ENCODE measurements around the gene FGF1.
A peak's percentile ranks its signal among the peaks of the same experiment; 100 is the strongest.

Gene FGF1

GRCh38 chr5:142660731-142661130 is 25.2 kb downstream of the FGF1 start:
- Histone ChIP-seq H3K27ac (no peak overlapping the region), H3K4me3 (no peak overlapping the region), H3K36me3 (no peaks in the 10 kb centered on the region), H3K27me3 (no peaks in the 10 kb centered on the region), H3K4me1 (no peaks in the 10 kb centered on the region), H3K9me3 (peaks cover 10% of the 10 kb centered on the region), H3K4me2 (no peak overlapping the region), H4K20me1 (no peaks in the 10 kb centered on the region), H3K9ac (no peak overlapping the region)
- no peak for TF ChIP-seq Cebpa-rat (IDR thresholded peaks at IDR 0.05)

GRCh38 chr5:142660196-142660595 is 25.7 kb downstream of the FGF1 start:
- Histone ChIP-seq H3K4me2 (no peak overlapping the region), H3K9me3 (peaks cover 10% of the 10 kb centered on the region), H3K9ac (no peak overlapping the region), H3K36me3 (no peaks in the 10 kb centered on the region), H4K20me1 (no peaks in the 10 kb centered on the region), H3K27ac (no peak overlapping the region), H3K4me3 (no peak overlapping the region), H3K27me3 (peaks cover 4% of the 10 kb centered on the region; the same call in 1 of the 2 replicates), H3K4me1 (no peaks in the 10 kb centered on the region)
- TF ChIP-seq Cebpa-rat (IDR thresholded peaks at IDR 0.05), result no peak

- Histone ChIP-seq H3K4me3 (no peak overlapping the region), H3K27ac (no peak overlapping the region), H3K36me3 (no peaks in the 10 kb centered on the region), H3K4me1 (no peaks in the 10 kb centered on the region), H4K20me1 (no peaks in the 10 kb centered on the region), H3K27me3 (peaks cover 9% of the 10 kb centered on the region; the same call in 1 of the 2 replicates), H3K9ac (no peak overlapping the region), H3K4me2 (no peak overlapping the region), H3K9me3 (peaks cover 10% of the 10 kb centered on the region)
- TF ChIP-seq Cebpa-rat (IDR thresholded peaks at IDR 0.05), result no peak
Measured at GRCh38 chr5:142659405-142659804, 26.5 kb downstream of the FGF1 start.

- H3K4me2 ChIP-seq, result no peak overlapping the region
- peaks cover 10% of the 10 kb centered on the region for H3K9me3 ChIP-seq
- H3K4me3 ChIP-seq, result no peak overlapping the region
- H3K4me1 ChIP-seq, result peaks cover 3% of the 10 kb centered on the region
- H4K20me1 ChIP-seq, result no peaks in the 10 kb centered on the region
- H3K27me3 ChIP-seq, result peaks cover 9% of the 10 kb centered on the region; the same call in 1 of the 2 replicates
- H3K27ac ChIP-seq, result no peak overlapping the region
- H3K36me3 ChIP-seq, result no peaks in the 10 kb centered on the region
- no peak for TF ChIP-seq Cebpa-rat (IDR thresholded peaks at IDR 0.05)
- H3K9ac ChIP-seq, result no peak overlapping the region
Measured at GRCh38 chr5:142658278-142658677, 27.6 kb downstream of the FGF1 start.

- no peaks in the 10 kb centered on the region for H4K20me1 ChIP-seq
- no peak for TF ChIP-seq Cebpa-rat (IDR thresholded peaks at IDR 0.05)
- H3K36me3 ChIP-seq, result no peaks in the 10 kb centered on the region
- no peak overlapping the region for H3K9ac ChIP-seq
- H3K4me1 ChIP-seq, result peaks cover 11% of the 10 kb centered on the region
- H3K27ac ChIP-seq, result no peak overlapping the region
- peaks cover 10% of the 10 kb centered on the region for H3K9me3 ChIP-seq
- no peak overlapping the region for H3K4me2 ChIP-seq
- H3K27me3 ChIP-seq, result peaks cover 9% of the 10 kb centered on the region; the same call in 1 of the 2 replicates
- no peak overlapping the region for H3K4me3 ChIP-seq
Measured at GRCh38 chr5:142657446-142657845, 28.4 kb downstream of the FGF1 start.

- Histone ChIP-seq H3K4me3 (no peak overlapping the region), H3K4me1 (peaks cover 15% of the 10 kb centered on the region), H4K20me1 (no peaks in the 10 kb centered on the region), H3K4me2 (no peak overlapping the region), H3K36me3 (no peaks in the 10 kb centered on the region), H3K27me3 (peaks cover 9% of the 10 kb centered on the region; the same call in 1 of the 2 replicates), H3K9ac (no peak overlapping the region), H3K9me3 (0 out of 2 replicates have a peak, but pooled peaks cover under 1% of the 10 kb centered on the region), H3K27ac (no peak overlapping the region)
- no peak for TF ChIP-seq Cebpa-rat (IDR thresholded peaks at IDR 0.05)
Measured at GRCh38 chr5:142655339-142656267, 30.3 kb downstream of the FGF1 start.

- Histone ChIP-seq H3K4me1 (peaks cover 15% of the 10 kb centered on the region), H3K27ac (no peak overlapping the region), H3K9me3 (no peaks in the 10 kb centered on the region), H3K4me3 (no peak overlapping the region), H3K4me2 (no peak overlapping the region), H3K27me3 (peaks cover 9% of the 10 kb centered on the region; the same call in 1 of the 2 replicates), H4K20me1 (no peaks in the 10 kb centered on the region), H3K9ac (no peak overlapping the region), H3K36me3 (no peaks in the 10 kb centered on the region)
- no peak for TF ChIP-seq Cebpa-rat (IDR thresholded peaks at IDR 0.05)
Measured at GRCh38 chr5:142654578-142655058, 31.3 kb downstream of the FGF1 start.

- H3K27ac ChIP-seq, result no peak overlapping the region
- TF ChIP-seq Cebpa-rat (IDR thresholded peaks at IDR 0.05), result no peak
- H3K4me2 ChIP-seq, result peak overlapping the region; percentile 58
- no peaks in the 10 kb centered on the region for H3K36me3 ChIP-seq
- no peaks in the 10 kb centered on the region for H3K9me3 ChIP-seq
- peaks cover 9% of the 10 kb centered on the region; the same call in 1 of the 2 replicates for H3K27me3 ChIP-seq
- H4K20me1 ChIP-seq, result no peaks in the 10 kb centered on the region
- peaks cover 15% of the 10 kb centered on the region for H3K4me1 ChIP-seq
- H3K9ac ChIP-seq, result no peak overlapping the region
- no peak overlapping the region for H3K4me3 ChIP-seq
Measured at GRCh38 chr5:142653321-142653720, 32.6 kb downstream of the FGF1 start.

- no peaks in the 10 kb centered on the region for H3K9me3 ChIP-seq
- no peak overlapping the region for H3K9ac ChIP-seq
- TF ChIP-seq Cebpa-rat (IDR thresholded peaks at IDR 0.05), result no peak
- no peak overlapping the region for H3K27ac ChIP-seq
- H3K36me3 ChIP-seq, result no peaks in the 10 kb centered on the region
- H3K4me1 ChIP-seq, result peaks cover 15% of the 10 kb centered on the region
- H4K20me1 ChIP-seq, result no peaks in the 10 kb centered on the region
- peaks cover 9% of the 10 kb centered on the region; the same call in 1 of the 2 replicates for H3K27me3 ChIP-seq
- H3K4me3 ChIP-seq, result no peak overlapping the region
- H3K4me2 ChIP-seq, result peak overlapping the region; percentile 58
Measured at GRCh38 chr5:142652563-142652962, 33.3 kb downstream of the FGF1 start.

- no peak for TF ChIP-seq Cebpa-rat (IDR thresholded peaks at IDR 0.05)
Measured at GRCh38 chr5:142650881-142651280, 35.0 kb downstream of the FGF1 start.

More at GRCh38 chr5:142650881-142651280, 35.0 kb downstream of the FGF1 start:
- no peaks in the 10 kb centered on the region for H4K20me1 ChIP-seq
- no peak overlapping the region for H3K9ac ChIP-seq
- H3K36me3 ChIP-seq, result no peaks in the 10 kb centered on the region
- H3K27ac ChIP-seq, result no peak overlapping the region
- H3K4me3 ChIP-seq, result no peak overlapping the region
- peaks cover 15% of the 10 kb centered on the region for H3K4me1 ChIP-seq
- H3K4me2 ChIP-seq, result no peak overlapping the region
- no peaks in the 10 kb centered on the region for H3K9me3 ChIP-seq
- peaks cover 9% of the 10 kb centered on the region; the same call in 1 of the 2 replicates for H3K27me3 ChIP-seq
